Activated CD8-positive, alpha-beta memory T cell treated with anti-CD3 and anti-CD28 coated beads, Interleukin-2, amount 10 ng/mL, durations not matched to agents 7 days and 5 days (primary cell): ENCODE results near the gene TMEM63A. TPM values are rescaled to one million over a fixed set of nuclear protein-coding genes. Genes with fewer than 3 reads are reported as not detected.
"Not testable (repeated sequence)": the region's sequence is repeated elsewhere in the genome, so short reads cannot be mapped to it uniquely, and the experiment has no call there.

Experiments
- ATAC-seq: fragments of 150-1000 bp; cut with Tn5 transposase; one replicate; pipeline ENCODE4 v1.10.0; 2021; ENCODE audit warnings: moderate library complexity
- CTCF ChIA-PET: fragments of 350-600 bp; sonication (Branson Sonifier 250); formaldehyde crosslinking; loops from one replicate; lab custom pipeline; 2021; ENCODE audit warnings: antibody characterized with exemption; lab: Charles Lee
- DNase-seq: peaks from one replicate; pipeline ENCODE4 v3.0.0-alpha.2; 2020
- H3K27ac Mint-ChIP-seq: one replicate; pipeline ENCODE4 v1.8.0; 2021; ENCODE audit warnings: mild to moderate bottlenecking, mixed read lengths
- H3K27me3 Mint-ChIP-seq: one replicate; pipeline ENCODE4 v1.8.0; 2021; ENCODE audit warnings: mixed read lengths
- H3K36me3 Mint-ChIP-seq: one replicate; pipeline ENCODE4 v1.8.0; 2021; ENCODE audit warnings: mild to moderate bottlenecking, mixed read lengths
- H3K4me1 Mint-ChIP-seq: one replicate; pipeline ENCODE4 v1.8.0; 2021; ENCODE audit warnings: mixed read lengths
- H3K4me3 Mint-ChIP-seq: one replicate; pipeline ENCODE4 v1.8.0; 2021; ENCODE audit warnings: mild to moderate bottlenecking, moderate library complexity, mixed read lengths
- H3K9me3 Mint-ChIP-seq: one replicate; pipeline ENCODE4 v1.8.0; 2022; ENCODE audit warnings: low read depth, mixed read lengths
- total RNA-seq, 2 experiments: library from RNA; stranded (reverse); gene quantifications; one replicate each; pipeline ENCODE4 v1.2.3, GENCODE V29; 2021

TMEM63A gene
- total RNA-seq, 2 experiments from 2014 or later, result 50.4 to 58.7 TPM

- H3K4me3 Mint-ChIP-seq, result no peak overlapping the region
- H3K36me3 Mint-ChIP-seq, result no peaks in the 10 kb centered on the region
- H3K4me1 Mint-ChIP-seq, result peaks cover 7% of the 10 kb centered on the region
- no peaks in the 10 kb centered on the region for H3K9me3 Mint-ChIP-seq
- DNase-seq, result no peak
- H3K27ac Mint-ChIP-seq, result no peak overlapping the region
- ATAC-seq, result no peak
- CTCF ChIA-PET, result interaction anchor here (0.6 to 1.1 kb wide), 2 partner anchors 17 to 144 kb away, joined by 3 read pairs; no protein-coding TSS in a partner anchor
- peaks cover 3% of the 10 kb centered on the region for H3K27me3 Mint-ChIP-seq
Observed at GRCh38 chr1:225819346-225820192, 62.6 kb downstream of the TMEM63A start.

- no peak overlapping the region for H3K4me3 Mint-ChIP-seq
- ATAC-seq (no peak), DNase-seq (no peak)
- H3K27me3 Mint-ChIP-seq, result peaks cover 3% of the 10 kb centered on the region
- no peak overlapping the region for H3K27ac Mint-ChIP-seq
- no peaks in the 10 kb centered on the region for H3K9me3 Mint-ChIP-seq
- H3K4me1 Mint-ChIP-seq, result peaks cover 7% of the 10 kb centered on the region
- CTCF ChIA-PET, result no interaction called here
- no peaks in the 10 kb centered on the region for H3K36me3 Mint-ChIP-seq
Observed at GRCh38 chr1:225818229-225818628, 64.0 kb downstream of the TMEM63A start.

GRCh38 chr1:225817611-225818061 lies 64.5 kb downstream of the TMEM63A start:
- Mint-ChIP-seq H3K27me3 (peaks cover 3% of the 10 kb centered on the region), H3K4me1 (peaks cover 7% of the 10 kb centered on the region), H3K9me3 (no peaks in the 10 kb centered on the region), H3K27ac (no peak overlapping the region), H3K4me3 (no peak overlapping the region), H3K36me3 (no peaks in the 10 kb centered on the region)
- DNase-seq, result no peak
- CTCF ChIA-PET, result no interaction called here
- ATAC-seq, result no peak

GRCh38 chr1:225816643-225817538 lies 65.3 kb downstream of the TMEM63A start:
- ATAC-seq (no peak), DNase-seq (no peak)
- Mint-ChIP-seq H3K4me3 (no peak overlapping the region), H3K27ac (no peak overlapping the region), H3K9me3 (no peaks in the 10 kb centered on the region), H3K36me3 (no peaks in the 10 kb centered on the region), H3K4me1 (peaks cover 7% of the 10 kb centered on the region), H3K27me3 (peaks cover under 1% of the 10 kb centered on the region)
- CTCF ChIA-PET, result no interaction called here

- no peak for ATAC-seq
Observed at GRCh38 chr1:225815526-225816178, 66.5 kb downstream of the TMEM63A start.

GRCh38 chr1:225815090-225815489 lies 67.1 kb downstream of the TMEM63A start:
- H3K4me1 Mint-ChIP-seq, result peaks cover 12% of the 10 kb centered on the region
- not testable (repeated sequence) for H3K36me3 Mint-ChIP-seq, H3K9me3 Mint-ChIP-seq, ATAC-seq, H3K27ac Mint-ChIP-seq, DNase-seq, H3K4me3 Mint-ChIP-seq
- peaks cover 16% of the 10 kb centered on the region for H3K27me3 Mint-ChIP-seq
- CTCF ChIA-PET, result interaction anchor here (1.9 kb wide), 1 partner anchor 37 kb away, joined by 7 read pairs; the partner anchor contains the start of gene SRP9

More at GRCh38 chr1:225815526-225816178, 66.5 kb downstream of the TMEM63A start:
- Mint-ChIP-seq H3K27ac (no peak overlapping the region), H3K4me3 (no peak overlapping the region), H3K27me3 (peaks cover 13% of the 10 kb centered on the region), H3K9me3 (no peaks in the 10 kb centered on the region), H3K4me1 (peaks cover 9% of the 10 kb centered on the region), H3K36me3 (no peaks in the 10 kb centered on the region)
- no peak for DNase-seq
- CTCF ChIA-PET, result interaction anchor here (0.9 kb wide), 1 partner anchor 38 kb away, joined by 3 read pairs; the partner anchor contains the start of gene SRP9

- no peak overlapping the region for H3K27ac Mint-ChIP-seq
- H3K4me1 Mint-ChIP-seq, result peaks cover 18% of the 10 kb centered on the region
- H3K36me3 Mint-ChIP-seq, result no peaks in the 10 kb centered on the region
- H3K27me3 Mint-ChIP-seq, result peaks cover 16% of the 10 kb centered on the region
- H3K4me3 Mint-ChIP-seq, result no peak overlapping the region
- DNase-seq, result no peak
- H3K9me3 Mint-ChIP-seq, result no peaks in the 10 kb centered on the region
- CTCF ChIA-PET, result interaction anchor here (1.0 to 1.9 kb wide), 2 partner anchors 15 to 36 kb away, joined by 3 to 7 read pairs; partner anchors contain the start of gene SRP9
- no peak for ATAC-seq
Observed at GRCh38 chr1:225814381-225814780, 67.8 kb downstream of the TMEM63A start.

GRCh38 chr1:225813214-225813964 lies 68.8 kb downstream of the TMEM63A start:
- peaks cover 21% of the 10 kb centered on the region for H3K27me3 Mint-ChIP-seq
- no peak for ATAC-seq

GRCh38 chr1:225812488-225813213 lies 69.5 kb downstream of the TMEM63A start:
- Mint-ChIP-seq H3K27ac (no peak overlapping the region), H3K4me1 (peaks cover 15% of the 10 kb centered on the region), H3K36me3 (no peaks in the 10 kb centered on the region), H3K27me3 (peaks cover 21% of the 10 kb centered on the region), H3K4me3 (no peak overlapping the region), H3K9me3 (no peaks in the 10 kb centered on the region)
- CTCF ChIA-PET, result interaction anchor here (1.5 kb wide), 1 partner anchor 163 kb away, joined by 3 read pairs; no protein-coding TSS in a partner anchor
- no peak for ATAC-seq
- DNase-seq, result no peak

More at GRCh38 chr1:225813214-225813964, 68.8 kb downstream of the TMEM63A start:
- H3K27ac Mint-ChIP-seq, result no peak overlapping the region
- H3K4me3 Mint-ChIP-seq, result no peak overlapping the region
- DNase-seq, result no peak
- CTCF ChIA-PET, result interaction anchor here (1.0 to 1.9 kb wide), 2 partner anchors 14 to 35 kb away, joined by 3 to 7 read pairs; partner anchors contain the start of gene SRP9
- no peaks in the 10 kb centered on the region for H3K36me3 Mint-ChIP-seq
- peaks cover 19% of the 10 kb centered on the region for H3K4me1 Mint-ChIP-seq
- H3K9me3 Mint-ChIP-seq, result no peaks in the 10 kb centered on the region

GRCh38 chr1:225811622-225812487 lies 70.3 kb downstream of the TMEM63A start:
- Mint-ChIP-seq H3K4me1 (peaks cover 12% of the 10 kb centered on the region), H3K27ac (no peak overlapping the region), H3K4me3 (no peak overlapping the region), H3K9me3 (no peaks in the 10 kb centered on the region), H3K27me3 (peaks cover 21% of the 10 kb centered on the region), H3K36me3 (no peaks in the 10 kb centered on the region)
- ATAC-seq, result no peak
- CTCF ChIA-PET, result interaction anchor here (0.7 to 1.5 kb wide), 2 partner anchors 164 to 171 kb away, joined by 3 read pairs; no protein-coding TSS in a partner anchor
- DNase-seq, result no peak
